GM11168 (cell line): ENCODE measurements around the gene MPDZ.

Source experiments
- in situ Hi-C: fragments of 300-500 bp; cut with MboI; formaldehyde crosslinking; loops from one replicate; pipeline ENCODE4 v1.12.0; 2022; ENCODE audit warnings: low sequenced_read_pairs; ENCODE audit not compliant: unreplicated experiment

MPDZ gene, protein sequence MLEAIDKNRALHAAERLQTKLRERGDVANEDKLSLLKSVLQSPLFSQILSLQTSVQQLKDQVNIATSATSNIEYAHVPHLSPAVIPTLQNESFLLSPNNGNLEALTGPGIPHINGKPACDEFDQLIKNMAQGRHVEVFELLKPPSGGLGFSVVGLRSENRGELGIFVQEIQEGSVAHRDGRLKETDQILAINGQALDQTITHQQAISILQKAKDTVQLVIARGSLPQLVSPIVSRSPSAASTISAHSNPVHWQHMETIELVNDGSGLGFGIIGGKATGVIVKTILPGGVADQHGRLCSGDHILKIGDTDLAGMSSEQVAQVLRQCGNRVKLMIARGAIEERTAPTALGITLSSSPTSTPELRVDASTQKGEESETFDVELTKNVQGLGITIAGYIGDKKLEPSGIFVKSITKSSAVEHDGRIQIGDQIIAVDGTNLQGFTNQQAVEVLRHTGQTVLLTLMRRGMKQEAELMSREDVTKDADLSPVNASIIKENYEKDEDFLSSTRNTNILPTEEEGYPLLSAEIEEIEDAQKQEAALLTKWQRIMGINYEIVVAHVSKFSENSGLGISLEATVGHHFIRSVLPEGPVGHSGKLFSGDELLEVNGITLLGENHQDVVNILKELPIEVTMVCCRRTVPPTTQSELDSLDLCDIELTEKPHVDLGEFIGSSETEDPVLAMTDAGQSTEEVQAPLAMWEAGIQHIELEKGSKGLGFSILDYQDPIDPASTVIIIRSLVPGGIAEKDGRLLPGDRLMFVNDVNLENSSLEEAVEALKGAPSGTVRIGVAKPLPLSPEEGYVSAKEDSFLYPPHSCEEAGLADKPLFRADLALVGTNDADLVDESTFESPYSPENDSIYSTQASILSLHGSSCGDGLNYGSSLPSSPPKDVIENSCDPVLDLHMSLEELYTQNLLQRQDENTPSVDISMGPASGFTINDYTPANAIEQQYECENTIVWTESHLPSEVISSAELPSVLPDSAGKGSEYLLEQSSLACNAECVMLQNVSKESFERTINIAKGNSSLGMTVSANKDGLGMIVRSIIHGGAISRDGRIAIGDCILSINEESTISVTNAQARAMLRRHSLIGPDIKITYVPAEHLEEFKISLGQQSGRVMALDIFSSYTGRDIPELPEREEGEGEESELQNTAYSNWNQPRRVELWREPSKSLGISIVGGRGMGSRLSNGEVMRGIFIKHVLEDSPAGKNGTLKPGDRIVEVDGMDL (N-terminal part only)

DNA sequence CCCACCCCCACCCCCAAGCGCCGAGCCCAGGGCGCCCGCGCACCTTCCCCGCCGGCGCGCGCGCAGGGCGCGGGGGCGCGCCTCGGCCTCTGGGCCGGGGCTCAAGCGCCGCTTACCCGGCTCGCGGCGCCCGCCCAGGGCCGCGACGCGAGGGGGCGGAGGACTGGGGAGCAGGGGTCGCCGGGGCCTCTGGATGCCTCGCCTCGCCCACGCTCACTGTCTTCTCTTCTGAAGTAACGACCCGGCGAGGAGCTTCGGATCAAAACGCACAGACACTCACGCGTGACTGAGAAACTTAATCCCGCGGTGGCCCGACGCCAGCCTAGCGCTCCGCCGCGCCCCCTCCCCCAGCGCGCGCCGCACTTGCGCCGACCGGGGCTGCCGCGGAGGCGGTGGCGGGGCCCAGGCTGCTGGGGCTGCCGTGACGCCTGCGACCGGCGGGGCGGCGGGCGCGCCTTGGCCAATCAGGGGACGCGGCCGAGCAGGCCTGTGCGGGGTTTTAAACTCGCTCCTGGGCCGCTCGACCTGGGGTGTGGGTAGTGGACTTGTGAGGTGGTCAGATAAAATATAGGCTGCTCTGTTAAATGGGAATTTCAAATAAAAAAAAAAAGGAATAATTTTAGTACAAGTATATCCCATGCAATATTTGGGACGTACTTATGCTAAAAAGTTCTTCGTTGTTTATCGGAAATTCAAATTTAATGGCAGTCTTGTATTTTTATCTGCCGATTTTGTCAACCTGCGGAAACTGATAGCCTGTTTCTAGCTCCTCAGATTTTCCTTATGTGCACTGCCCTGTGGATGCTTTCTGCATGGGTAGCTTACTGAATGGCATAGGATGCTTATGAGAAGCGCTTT lies at the start of gene MPDZ:
TSS of gene MPDZ (minus strand) at position 409 of the 858 bp plus-strand sequence. CDS start 29,377 bp downstream, outside the sequence.
- in situ Hi-C loops = no loop called here

DNA sequence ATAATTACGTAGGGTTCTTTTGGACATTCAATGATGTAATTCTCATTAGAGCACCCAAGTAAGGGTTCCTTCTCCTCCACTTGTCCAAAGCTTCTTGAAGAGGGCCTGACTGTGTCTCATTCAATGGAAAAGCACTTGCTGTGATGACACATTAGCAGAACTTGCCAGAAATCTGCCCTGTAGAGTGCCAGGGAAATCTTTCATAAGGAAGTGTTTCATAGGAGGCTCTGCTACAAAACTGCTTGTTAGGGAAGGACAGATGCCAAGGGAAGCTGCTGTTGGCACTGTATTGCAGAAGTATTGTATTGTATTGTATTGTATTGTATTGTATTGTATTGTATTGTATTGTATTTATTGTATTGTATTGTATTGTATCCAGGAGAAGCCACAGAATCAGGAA lies 45.5 kb upstream of the MPDZ start:
- in situ Hi-C loops = no loop called here

DNA sequence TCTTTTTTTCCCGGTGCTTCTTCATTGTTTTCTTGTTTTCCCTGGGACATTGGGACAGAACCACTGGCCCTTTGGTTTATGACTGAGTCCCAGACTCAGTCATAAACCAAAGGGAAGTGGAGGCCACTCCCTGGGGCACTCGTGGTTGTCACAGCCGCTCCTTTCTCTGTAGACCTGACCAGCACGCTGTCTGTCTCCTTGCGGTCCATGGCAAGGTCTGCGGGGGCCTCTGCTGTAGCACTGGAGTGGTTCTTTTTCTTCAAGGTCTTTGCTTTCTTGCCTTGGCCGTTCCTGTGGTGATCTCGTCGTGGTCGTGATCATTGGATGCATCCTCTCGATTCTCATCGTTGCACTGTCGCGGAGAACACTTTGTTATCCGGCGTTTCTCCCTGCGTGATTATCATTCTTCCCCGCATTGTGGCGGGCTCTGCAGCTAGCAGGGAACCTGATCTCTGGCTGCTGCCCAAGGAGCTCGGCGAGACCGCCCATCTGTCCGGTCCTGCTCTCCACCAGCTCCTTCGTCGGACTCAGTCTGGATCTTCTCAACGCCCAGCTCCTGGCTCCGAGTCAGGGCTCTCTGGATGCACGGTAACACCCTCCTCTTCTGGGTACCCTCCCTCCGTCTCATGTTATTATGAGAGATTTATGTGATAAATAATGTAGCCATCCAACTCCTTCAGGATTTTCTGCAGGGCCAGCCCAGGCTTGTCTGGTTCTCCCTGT lies 43.5 kb upstream of the MPDZ start:
- in situ Hi-C loops = no loop called here

DNA sequence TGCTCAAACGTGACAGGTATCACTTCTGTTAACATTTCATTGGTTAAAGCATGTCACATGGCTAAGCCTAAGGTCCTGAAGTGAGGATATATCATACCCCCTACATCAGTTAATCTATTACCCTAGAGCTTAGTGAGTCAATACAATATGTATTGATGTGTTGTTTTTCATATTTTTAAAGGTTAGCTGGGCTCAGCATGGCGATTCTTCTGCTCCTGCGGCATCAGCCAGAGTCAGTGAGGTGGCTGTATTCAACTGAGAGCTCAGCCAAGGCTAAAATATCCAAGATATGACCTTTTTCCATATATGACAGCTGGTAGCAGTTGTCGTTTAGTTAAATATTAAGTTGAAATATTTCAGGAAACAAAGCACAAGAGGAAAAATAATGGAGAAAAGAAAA lies 38.5 kb upstream of the MPDZ start:
- in situ Hi-C loops = no loop called here

DNA sequence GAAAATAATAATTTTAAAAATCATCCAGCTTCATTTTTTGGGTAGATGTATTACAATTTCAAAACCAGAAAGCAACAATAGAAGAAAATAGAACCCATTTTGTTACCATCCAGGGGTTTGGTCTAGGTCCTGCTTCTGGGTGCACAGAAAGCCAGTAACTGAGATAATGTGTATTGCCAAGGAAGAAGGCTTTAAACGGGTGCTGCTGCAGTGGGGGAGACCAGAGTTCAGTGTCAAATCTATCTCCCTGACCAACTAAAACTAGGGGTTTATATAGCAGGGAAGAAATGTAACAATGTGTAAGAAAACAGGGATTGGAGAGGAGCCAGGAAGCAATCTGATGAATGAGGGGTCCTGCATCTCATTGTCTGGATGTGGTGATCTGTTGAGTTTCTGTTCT lies 17.5 kb upstream of the MPDZ start:
- in situ Hi-C loops = no loop called here

DNA sequence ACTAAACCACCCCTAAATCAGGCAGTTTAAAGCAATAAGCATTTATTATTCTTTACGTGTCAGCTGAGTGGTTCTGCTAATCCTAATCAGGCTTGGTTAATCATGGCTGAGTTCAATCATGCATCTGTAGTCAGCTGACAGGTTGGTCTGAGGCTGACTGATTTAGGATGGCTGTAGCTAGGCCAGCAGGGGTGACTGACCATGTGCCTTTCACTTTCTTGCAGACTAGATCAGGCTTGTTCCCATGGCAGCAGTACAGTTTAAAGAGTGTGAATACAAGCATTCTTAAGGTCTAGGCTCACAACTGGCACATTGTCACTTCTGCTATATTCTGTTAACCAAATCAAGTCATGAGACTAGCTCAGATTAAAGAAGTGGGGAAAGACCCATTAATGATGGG lies 16.1 kb upstream of the MPDZ start:
- in situ Hi-C loops = no loop called here

DNA sequence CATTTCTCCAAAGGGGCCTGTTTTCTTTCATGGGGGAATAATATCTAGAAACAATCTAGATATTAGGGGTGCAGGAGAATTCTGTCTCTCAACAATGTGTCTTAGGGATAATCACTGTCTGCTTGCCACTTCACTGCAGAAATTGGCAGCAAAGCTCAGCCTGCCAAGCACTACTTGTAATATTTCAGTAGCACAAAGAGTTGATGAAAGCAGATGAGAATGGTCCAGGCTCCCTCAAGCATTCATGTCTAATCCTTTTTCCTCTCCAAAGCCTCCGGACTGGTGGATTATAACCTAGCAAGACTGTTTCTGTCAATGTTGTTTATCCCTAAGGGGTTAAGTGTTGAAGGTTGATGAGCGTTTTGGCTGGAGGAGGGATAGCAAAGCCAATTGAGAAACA lies 13.3 kb upstream of the MPDZ start:
- in situ Hi-C loops = no loop called here

DNA sequence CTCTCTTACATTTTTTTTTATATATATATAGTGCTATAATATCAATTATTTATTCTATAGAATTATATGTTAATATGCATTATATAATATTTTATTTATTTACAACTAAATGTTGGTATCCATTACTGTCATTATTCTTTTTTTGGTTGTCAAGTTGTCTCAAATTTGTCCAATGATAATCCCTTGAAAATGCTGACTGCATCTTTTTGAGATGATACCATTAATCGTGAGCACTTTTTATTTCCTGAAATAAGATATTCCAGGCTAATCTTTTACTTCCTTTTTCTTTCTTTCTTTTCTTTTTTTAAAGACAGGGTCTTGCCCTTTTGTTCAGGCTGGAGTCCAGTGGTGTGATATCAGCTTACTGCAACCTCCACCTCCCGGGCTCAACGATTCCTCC lies 12.7 kb upstream of the MPDZ start:
- in situ Hi-C loops = no loop called here

DNA sequence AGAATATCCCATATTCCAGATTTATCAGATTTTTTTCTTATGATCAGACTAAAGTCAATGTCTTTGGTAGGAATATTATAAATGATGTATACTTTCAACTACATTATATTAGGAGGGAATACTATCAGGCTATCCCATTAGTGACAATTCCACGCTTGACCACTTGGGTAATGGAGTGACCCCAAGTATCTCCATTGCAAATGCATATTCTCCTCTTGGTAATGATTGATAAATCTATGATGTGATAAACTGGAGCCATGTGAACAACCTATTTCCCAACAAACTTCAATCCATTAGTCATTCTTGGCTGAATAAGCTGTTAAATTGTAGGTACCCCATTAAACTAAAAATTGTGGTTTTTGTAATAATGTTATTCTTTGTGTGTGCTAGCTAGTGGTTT lies 12.2 kb upstream of the MPDZ start:
- in situ Hi-C loops = no loop called here

DNA sequence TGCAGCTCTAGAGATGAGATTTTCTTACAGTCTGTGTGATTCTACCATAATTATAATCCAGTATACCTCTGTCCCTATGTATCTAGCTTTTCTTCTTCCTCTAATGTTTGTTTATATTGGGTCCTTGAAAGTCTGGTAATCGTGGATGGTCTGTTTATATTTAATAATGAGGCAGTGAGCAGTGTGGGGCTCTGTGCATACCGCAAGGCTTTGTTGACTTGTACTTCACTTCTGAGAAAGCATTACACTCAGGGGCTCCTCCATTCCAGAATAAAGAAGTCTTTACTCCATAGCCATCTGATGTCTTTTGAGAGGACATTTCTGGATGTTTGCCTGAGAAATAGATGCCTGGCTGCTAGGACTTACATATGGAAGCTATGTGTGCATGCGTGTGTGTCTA lies 4.5 kb upstream of the MPDZ start:
- in situ Hi-C loops = no loop called here

DNA sequence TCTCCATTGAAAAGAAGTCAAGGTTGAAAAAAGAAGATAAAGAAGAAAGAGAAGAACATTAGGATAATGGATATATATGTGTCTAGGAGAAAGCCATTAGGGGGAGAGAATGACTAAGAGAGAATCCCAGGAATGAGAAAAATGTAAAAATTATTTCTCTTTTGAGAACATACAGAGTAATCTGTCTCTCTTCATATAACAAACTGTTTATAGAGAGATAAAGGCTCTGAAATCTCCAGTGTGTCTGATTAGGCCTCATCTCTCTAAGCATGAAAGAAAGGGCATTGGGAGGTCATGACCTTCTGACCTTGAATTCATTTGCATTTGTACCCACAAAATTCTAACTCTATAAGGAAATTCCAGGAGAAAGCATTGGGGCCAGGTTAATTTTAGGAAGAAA lies 3.5 kb upstream of the MPDZ start:
- in situ Hi-C loops = no loop called here

DNA sequence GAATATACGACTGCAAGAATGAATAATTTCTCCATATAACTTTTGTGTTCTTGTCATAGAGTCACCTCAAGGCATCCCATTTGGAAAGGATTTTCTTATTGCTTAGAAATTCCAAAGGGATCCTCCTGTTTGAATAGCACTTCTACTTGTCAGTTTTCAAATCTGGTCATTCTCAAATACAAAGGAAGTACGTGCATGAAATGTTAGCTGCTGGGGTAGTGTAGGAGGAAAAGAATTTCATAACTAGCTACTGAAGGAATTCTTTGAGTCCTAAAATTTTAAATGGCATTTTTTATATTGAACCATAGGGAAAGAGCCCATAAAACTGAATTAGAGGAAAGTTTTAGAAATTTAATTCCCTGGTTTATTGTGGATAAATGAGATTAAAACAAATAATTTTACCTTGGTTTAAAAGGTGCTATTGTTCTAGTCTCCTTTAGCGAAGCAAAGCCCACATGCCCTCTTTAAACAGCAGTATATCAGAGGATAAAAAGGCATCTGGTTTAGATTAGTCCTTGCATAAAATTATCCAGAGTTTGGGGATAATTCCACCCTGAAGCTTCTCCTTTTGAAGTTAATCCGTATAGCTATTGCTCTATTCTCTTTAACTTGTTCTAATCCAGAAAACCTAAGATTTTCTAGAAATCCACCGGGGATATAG lies 2.0 kb upstream of the MPDZ start:
- in situ Hi-C loops = no loop called here

DNA sequence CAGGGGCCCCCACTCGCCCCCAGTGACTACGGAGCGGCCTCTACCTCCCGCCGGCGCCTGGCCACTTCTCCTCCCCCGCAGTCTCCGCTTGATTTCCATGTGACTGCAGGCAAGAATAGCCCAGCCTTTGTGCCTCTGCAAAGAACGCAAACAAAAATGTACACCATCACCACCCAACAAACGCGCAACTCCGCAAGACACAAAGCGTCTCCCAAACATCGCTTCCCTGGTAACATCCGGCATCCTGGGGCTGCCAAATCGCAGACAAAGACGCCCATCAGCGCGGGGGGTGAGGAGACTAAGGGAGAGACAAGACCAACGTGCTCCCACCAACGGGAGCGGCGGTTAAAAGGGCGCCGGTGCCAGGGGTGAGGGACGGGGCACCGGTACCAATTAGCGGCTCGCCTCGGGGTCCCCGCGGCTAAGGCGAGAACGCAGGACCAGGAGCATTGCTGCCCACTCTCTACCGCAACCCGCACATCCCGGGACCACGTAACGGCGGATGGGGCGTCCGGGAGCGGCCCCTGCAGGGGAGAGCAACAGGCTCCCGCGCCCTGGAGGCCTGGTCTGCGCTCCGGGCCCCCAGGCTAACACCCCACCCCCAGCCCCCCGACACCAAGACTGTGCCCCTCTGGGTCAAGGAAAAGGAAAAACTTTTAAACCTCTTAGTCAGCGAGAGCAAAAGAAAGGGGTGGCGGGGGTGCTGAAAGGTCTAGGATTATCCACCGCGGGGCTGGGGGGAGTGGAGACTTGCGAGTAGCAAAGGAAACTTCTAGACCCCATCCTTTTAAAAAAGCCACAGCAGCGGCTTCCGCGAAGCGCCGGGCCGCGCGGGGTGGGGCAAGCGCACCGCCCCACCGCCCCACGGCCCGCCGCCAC lies 885 bp downstream of the MPDZ start:
- in situ Hi-C loops = no loop called here

DNA sequence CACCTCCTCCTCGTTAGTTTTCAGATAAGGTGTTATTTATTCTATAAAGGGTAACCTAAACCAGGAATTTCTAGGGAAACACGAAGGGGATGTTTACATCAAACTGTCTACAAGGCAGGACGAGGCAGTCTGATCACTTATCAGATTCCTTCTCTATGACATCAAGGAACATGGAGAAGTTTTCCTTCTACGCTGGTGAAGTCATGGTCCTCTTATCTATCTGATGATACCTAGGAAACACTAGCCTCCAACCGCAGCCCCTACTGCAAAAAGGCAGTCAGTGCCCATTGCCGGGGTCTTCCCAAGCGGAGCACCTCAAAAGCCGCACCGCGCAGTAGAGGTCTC lies 1.5 kb downstream of the MPDZ start:
- in situ Hi-C loops = no loop called here

DNA sequence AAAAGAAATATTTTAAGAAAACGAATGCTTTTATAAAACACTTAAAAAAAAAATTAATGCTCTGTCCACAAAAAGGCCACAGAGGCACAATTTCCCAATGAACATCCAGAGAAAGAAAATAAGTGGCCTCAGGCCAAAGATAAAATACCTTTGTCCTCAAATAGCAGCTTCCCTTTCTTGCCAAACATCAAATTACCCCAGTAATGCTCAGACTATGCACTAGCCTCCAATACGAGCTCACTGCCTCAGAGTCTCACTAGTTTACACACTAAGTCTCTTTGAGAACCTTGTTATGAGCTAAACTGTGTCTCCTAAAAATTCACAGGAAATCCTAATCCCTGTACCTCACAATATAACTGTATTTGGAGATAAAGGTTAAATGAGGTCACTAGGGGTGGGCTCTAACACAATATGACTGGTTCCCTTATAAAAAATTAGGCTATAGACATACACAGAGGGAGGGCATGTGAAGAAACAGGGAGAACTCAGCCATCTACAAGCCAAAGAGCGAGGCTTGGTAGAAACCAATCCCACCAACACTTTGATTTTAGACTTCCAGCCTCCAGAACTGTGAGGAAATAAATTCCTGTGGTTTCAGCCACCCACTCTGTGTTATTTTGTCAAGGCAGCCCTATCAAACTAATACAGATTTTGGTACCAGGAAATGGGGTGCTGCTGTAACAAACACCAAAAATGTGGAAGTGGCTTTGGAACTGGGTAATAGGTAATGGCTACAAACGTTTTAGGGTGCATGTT lies 4.4 kb downstream of the MPDZ start:
- in situ Hi-C loops = no loop called here

DNA sequence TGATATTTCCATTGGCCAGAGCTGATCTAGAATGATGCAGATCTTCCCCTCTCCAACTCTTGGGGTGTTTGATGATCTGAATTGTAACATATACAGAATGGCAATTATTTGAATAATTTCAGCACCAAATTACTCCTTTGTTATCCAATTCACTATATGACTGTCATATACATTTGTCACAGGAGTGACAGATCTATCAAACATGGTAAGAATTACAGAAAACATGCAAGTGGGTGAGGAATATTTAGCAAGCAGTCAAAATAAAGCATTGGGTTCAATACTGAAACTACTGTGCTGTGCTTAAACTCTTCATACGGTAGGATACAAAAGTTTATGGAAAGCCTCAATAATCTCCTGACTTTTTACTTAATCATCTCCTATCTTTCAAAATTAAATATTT lies 8.8 kb downstream of the MPDZ start:
- in situ Hi-C loops = no loop called here
